B cell (primary cell): ENCODE measurements around the gene KLK7. TPM values are rescaled to one million over a fixed set of nuclear protein-coding genes. Genes with fewer than 3 reads are reported as not detected.

Source experiments
- ATAC-seq: fragments of 200-7000 bp; cut with Tn5 transposase; one replicate; pipeline ENCODE4 v1.10.0; 2021; ENCODE audit warnings: low read depth, mild to moderate bottlenecking, moderate number of reproducible peaks, moderate library complexity
- CTCF ChIA-PET: fragments of 350-600 bp; sonication (Branson Sonifier 250); formaldehyde crosslinking; loops from one replicate; lab custom pipeline; 2021; ENCODE audit warnings: antibody characterized with exemption, inconsistent platforms; lab: Charles Lee
- POLR2A ChIA-PET: fragments of 350-600 bp; sonication (Branson Sonifier 250); formaldehyde crosslinking; loops from one replicate; lab custom pipeline; 2021; ENCODE audit warnings: antibody characterized with exemption; lab: Charles Lee
- DNase-seq: peaks from one replicate; pipeline ENCODE4 v3.0.0; 2013
- H2AFZ ChIP-seq: 2 replicates; pipeline ENCODE4 v1.6.1; 2012; ENCODE audit warnings: mild to moderate bottlenecking, low read depth, low read length; ENCODE audit not compliant: insufficient read depth, poor library complexity, severe bottlenecking
- H3K27ac ChIP-seq, 2 donors: 1 replicate in 1 of 2; 2 replicates in 1 of 2; pipeline ENCODE4 v1.5.1; 2012 to 2013; ENCODE audit warnings: low read length in 2 of 2, mild to moderate bottlenecking in 2 of 2, moderate library complexity in 1 of 2
- H3K27me3 ChIP-seq, 4 experiments: fragments of 200-600 bp in 1 of 4; sonication (generic) in 1 of 4; replicated peaks in 1 of 4; 1 replicate in 2 of 4; 2 replicates in 2 of 4; pipeline versions ENCODE4 v1.6.1 to v1.7.0; 2013 to 2016; ENCODE audit warnings: low read length in 3 of 4, mild to moderate bottlenecking in 2 of 4, mixed read lengths in 1 of 4, moderate library complexity in 1 of 4; ENCODE audit not compliant: insufficient read depth in 4 of 4, control insufficient read depth in 3 of 4; ENCODE audit errors: control extremely low read depth in 1 of 4
- H3K36me3 ChIP-seq, 2 experiments: replicated peaks in 1 of 2; 1 replicate in 1 of 2; 2 replicates in 1 of 2; pipeline versions ENCODE4 v1.6.1 to v1.7.1; 2013; ENCODE audit warnings: low read length in 1 of 2; ENCODE audit not compliant: insufficient read depth in 2 of 2, control insufficient read depth in 1 of 2; ENCODE audit errors: control extremely low read depth in 1 of 2, extremely low read depth in 1 of 2
- H3K4me1 ChIP-seq, 2 donors: fragments of 200-600 bp in 1 of 2; sonication (generic) in 1 of 2; 1 replicate in 1 of 2; 2 replicates in 1 of 2; pipeline versions ENCODE4 v1.5.1 to v1.6.1; 2013 to 2017; ENCODE audit warnings: low read length in 2 of 2; ENCODE audit not compliant: control insufficient read depth in 2 of 2, insufficient read depth in 2 of 2
- H3K4me2 ChIP-seq: replicated peaks from 2 replicates; pipeline ENCODE3; 2012; ENCODE audit warnings: mild to moderate bottlenecking, low read depth, low read length; ENCODE audit not compliant: poor library complexity, severe bottlenecking
- H3K4me3 ChIP-seq, 5 experiments: fragments of 200-600 bp in 1 of 5; sonication (generic) in 1 of 5; 1 replicate in 3 of 5; 2 replicates in 2 of 5; pipeline versions ENCODE4 v1.5.1 to v1.7.0; 2011 to 2016; ENCODE audit warnings: low read length in 4 of 5, mild to moderate bottlenecking in 4 of 5, low read depth in 2 of 5, control low read depth in 1 of 5, moderate library complexity in 1 of 5; ENCODE audit not compliant: insufficient read depth in 1 of 5; ENCODE audit errors: control extremely low read depth in 1 of 5, extremely low read depth in 1 of 5
- H3K79me2 ChIP-seq: fragments of 200-600 bp; sonication (generic); one replicate; pipeline ENCODE4 v1.6.0; 2016; ENCODE audit warnings: low read length; ENCODE audit not compliant: control insufficient read depth, insufficient read depth
- H3K9ac ChIP-seq: fragments of 200-600 bp; sonication (generic); 2 replicates; pipeline ENCODE4 v1.6.1; 2017; ENCODE audit warnings: mild to moderate bottlenecking, low read length, moderate library complexity
- H3K9me3 ChIP-seq, 3 donors: one replicate each; pipeline versions ENCODE4 v1.6.1 to v1.7.1; 2013; ENCODE audit warnings: low read length in 2 of 3; ENCODE audit not compliant: control insufficient read depth in 2 of 3, insufficient read depth in 1 of 3; ENCODE audit errors: control extremely low read depth in 1 of 3
- H4K20me1 ChIP-seq: 2 replicates; pipeline ENCODE4 v1.6.0; 2012; ENCODE audit warnings: mild to moderate bottlenecking, low read length; ENCODE audit not compliant: insufficient read depth, control insufficient read depth, poor library complexity, severe bottlenecking
- H3K27ac Mint-ChIP-seq: one replicate; pipeline ENCODE4 v1.8.0; 2021; ENCODE audit warnings: mixed read lengths
- H3K27me3 Mint-ChIP-seq: one replicate; pipeline ENCODE4 v1.8.0; 2021; ENCODE audit warnings: mixed read lengths
- H3K4me1 Mint-ChIP-seq: one replicate; pipeline ENCODE4 v1.8.0; 2021; ENCODE audit warnings: mixed read lengths
- H3K4me3 Mint-ChIP-seq: one replicate; pipeline ENCODE4 v1.8.0; 2021; ENCODE audit warnings: mixed read lengths
- H3K9me3 Mint-ChIP-seq: one replicate; pipeline ENCODE4 v1.8.0; 2022; ENCODE audit warnings: mixed read lengths; ENCODE audit not compliant: insufficient read depth
- CTCF ChIP-seq: fragments of 200-600 bp; IDR thresholded peaks from one replicate; pipeline ENCODE4 v1.8.0; 2022; ENCODE audit warnings: antibody characterized with exemption, mild to moderate bottlenecking
- EZH2 ChIP-seq: IDR thresholded peaks from 2 replicates; pipeline ENCODE4 v1.6.1; 2012; ENCODE audit warnings: borderline replicate concordance, low read depth, mild to moderate bottlenecking, moderate library complexity, low read length; ENCODE audit not compliant: insufficient read depth, poor library complexity, severe bottlenecking
- WGBS: methylation state at CpG from one replicate; pipeline ENCODE4 v1.1.5; 2013; ENCODE audit warnings: missing lambda C conversion rate; ENCODE audit not compliant: insufficient coverage; 5-methylcytosine and 5-hydroxymethylcytosine counted together
- intact Hi-C: fragments of 100-400 bp; cut with micrococcal nuclease; formaldehyde crosslinking; loops from one replicate; pipeline ENCODE4 v1.10.0; 2022
- polyA plus RNA-seq: library from polyadenylated mRNA; depleted of rRNA; stranded (reverse); fragments of >200 nt; gene quantifications from 2 replicates; pipeline ENCODE4 v1.2.3, GENCODE V29; 2012
- total RNA-seq, 2 donors: library from RNA; stranded (reverse); fragments of 120-200 nt in 1 of 2; gene quantifications; 1 replicate in 1 of 2; 2 replicates in 1 of 2; pipeline versions ENCODE4 v1.2.3 to v1.2.4, GENCODE V29; 2013 to 2022

The KLK7 gene
- total and polyA plus RNA-seq, 2 donors (not counting 1 experiment from before 2014, with no cell fraction given), result not detected

DNA sequence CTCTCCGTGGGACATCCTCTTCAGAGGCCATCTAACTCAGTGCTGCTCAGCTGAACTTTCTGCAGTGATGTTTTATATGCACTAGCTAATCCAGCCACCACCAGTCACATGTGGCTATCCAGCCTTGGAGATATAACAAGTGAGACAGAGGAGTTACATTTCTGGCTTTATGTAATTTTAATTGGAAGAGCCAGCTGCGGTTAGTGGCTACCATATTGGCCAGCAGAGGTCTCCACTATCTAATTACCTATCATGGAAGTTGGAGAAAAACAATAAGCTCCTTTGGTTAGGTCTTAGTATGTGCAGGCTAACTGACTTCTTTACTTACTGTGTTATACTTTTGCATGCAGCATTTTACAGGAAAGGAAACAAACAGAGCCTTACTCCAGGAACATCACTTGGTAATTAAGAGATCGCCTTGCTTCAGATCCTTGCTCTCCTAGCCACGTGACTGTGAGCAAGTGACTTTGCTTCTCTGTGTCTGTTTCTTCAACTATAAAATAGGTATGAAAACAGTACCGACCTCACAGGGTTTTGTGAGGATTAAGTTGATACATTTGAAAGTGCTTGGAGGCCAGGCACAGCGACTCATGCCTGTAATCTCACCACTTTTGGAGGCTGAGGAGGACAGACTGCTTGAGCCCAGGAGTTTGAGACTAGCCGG lies 37.4 kb upstream of the KLK7 start:
- Histone ChIP-seq H3K27ac (no peak overlapping the region), H3K4me1 (peaks cover 7 to 15% of the 10 kb centered on the region in 2 donors), H3K4me3 (no peak overlapping the region), H3K79me2 (no peaks in the 10 kb centered on the region), H3K27me3 (peaks cover 0 to 34% (median 19%) of the 10 kb centered on the region in 4 experiments), H2AFZ (no peak overlapping the region), H3K4me2 (no peak overlapping the region), H4K20me1 (no peaks in the 10 kb centered on the region), H3K9ac (no peak overlapping the region), H3K9me3 (peaks cover 0 to 25% (median 0%) of the 10 kb centered on the region in 3 donors), H3K36me3 (no peaks in the 10 kb centered on the region)
- ATAC-seq (no peak), DNase-seq (no peak)
- 64% methylated on average over 3 of the region's 7 CpGs for WGBS
- H3K4me1 Mint-ChIP-seq, result peaks cover 15% of the 10 kb centered on the region
- TF ChIP-seq EZH2 (no peak), CTCF (peak; percentile 39)
- H3K27me3 Mint-ChIP-seq, result peaks cover 40% of the 10 kb centered on the region
- ChIA-PET POLR2A (no interaction called here), CTCF (interaction anchor here (0.9 to 1.0 kb wide), 2 partner anchors 14 to 148 kb away, joined by 3 to 4 read pairs; partner anchors contain the start of gene KLK12)
- intact Hi-C loops, result loop anchor here (5.0 kb wide), 1 partner anchor 641 kb away; no protein-coding TSS in a partner anchor
- no peak overlapping the region for H3K27ac Mint-ChIP-seq
- H3K9me3 Mint-ChIP-seq, result no peaks in the 10 kb centered on the region
- H3K4me3 Mint-ChIP-seq, result no peak overlapping the region

- Mint-ChIP-seq H3K9me3 (no peaks in the 10 kb centered on the region), H3K27me3 (peaks cover 46% of the 10 kb centered on the region), H3K4me3 (peak within 1 kb of the TSS; percentile 29), H3K27ac (no peak within 1 kb of the TSS), H3K4me1 (peaks cover 17% of the 10 kb centered on the region)
- no peak for ATAC-seq
- no peaks in the 10 kb centered on the region for H3K36me3 ChIP-seq
- H3K4me1 ChIP-seq, result peaks cover 7 to 15% of the 10 kb centered on the region in 2 donors
- intact Hi-C loops, result no loop called here
- H4K20me1 ChIP-seq, result no peaks in the 10 kb centered on the region
- H3K9me3 ChIP-seq, result peaks cover 0 to 30% (median 0%) of the 10 kb centered on the region in 3 donors
- no peak within 1 kb of the TSS for H3K4me3 ChIP-seq
- TF ChIP-seq CTCF (no peak), EZH2 (no peak)
- WGBS, result 20% methylated on average over 8 of the region's 14 CpGs
- peak within 1 kb of the TSS; percentile 33 for H3K4me2 ChIP-seq
- H2AFZ ChIP-seq, result no peak within 1 kb of the TSS
- no peak within 1 kb of the TSS for H3K27ac ChIP-seq
- CTCF ChIA-PET, result no interaction called here
- POLR2A ChIA-PET, result no interaction called here
- no peaks in the 10 kb centered on the region for H3K79me2 ChIP-seq
- H3K9ac ChIP-seq, result no peak within 1 kb of the TSS
- DNase-seq, result no peak
- peaks cover 0 to 44% (median 26%) of the 10 kb centered on the region in 4 experiments for H3K27me3 ChIP-seq
Observed at GRCh38 chr19:51019544-51019925, 35.8 kb upstream of the KLK7 start, which contains the start of gene KLK10. Gene KLK10, minus strand, starts transcription at chr19:51019709. Its CDS starts 579 bp downstream, at chr19:51019130.
